ACHN (cell line): ENCODE data around the gene POTEM.
"Not testable (repeated sequence)": the region's sequence is repeated elsewhere in the genome, so short reads cannot be mapped to it uniquely, and the experiment has no call there.

Source experiments
- DNase-seq: peaks from one replicate; pipeline ENCODE4 v3.0.0-alpha.2; 2015
- in situ Hi-C: cut with HindIII; loops from 2 replicates; pipeline ENCODE4 v1.10.0; 2017; ENCODE audit warnings: low sequenced_read_pairs, low pct_ligation_motif_present, low pct_unique_long_range_greater_than_20kb

The POTEM gene

DNA sequence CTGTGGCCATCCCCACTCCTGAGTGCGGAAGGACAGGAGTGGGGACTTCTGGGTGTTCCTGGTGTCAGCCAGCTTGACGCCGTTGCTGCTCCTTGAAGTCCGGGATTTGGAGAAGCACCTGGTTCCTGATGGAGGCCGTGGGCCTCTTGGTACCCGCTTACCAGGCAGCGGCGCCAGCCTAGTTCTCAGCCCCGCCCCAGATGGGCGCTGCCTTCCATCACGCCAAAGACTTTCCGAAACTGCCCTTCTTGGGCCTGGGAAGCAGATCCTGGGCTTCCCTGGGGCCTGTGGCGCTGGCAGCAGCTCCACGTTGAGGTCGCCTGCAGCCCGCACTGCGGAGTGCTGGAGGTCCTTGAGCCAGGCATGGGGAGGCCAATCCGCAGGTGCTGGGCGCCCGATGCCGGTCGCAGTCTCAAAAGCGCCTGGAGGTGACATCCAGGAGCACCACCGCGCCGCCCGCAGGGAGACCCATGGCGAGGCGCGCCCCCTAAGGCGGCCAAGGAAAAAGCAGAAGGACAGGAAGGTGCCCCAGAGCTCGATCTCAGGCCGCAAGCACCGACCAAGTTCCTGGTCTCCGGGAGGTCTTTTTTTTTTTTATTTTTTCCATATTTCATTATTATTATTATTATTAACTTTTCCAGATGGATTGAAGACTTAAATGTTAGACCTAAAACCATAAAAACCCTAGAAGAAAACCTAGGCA lies 59.6 kb downstream of the POTEM start:
- DNase-seq, in situ Hi-C loops: not testable (repeated sequence)

DNA sequence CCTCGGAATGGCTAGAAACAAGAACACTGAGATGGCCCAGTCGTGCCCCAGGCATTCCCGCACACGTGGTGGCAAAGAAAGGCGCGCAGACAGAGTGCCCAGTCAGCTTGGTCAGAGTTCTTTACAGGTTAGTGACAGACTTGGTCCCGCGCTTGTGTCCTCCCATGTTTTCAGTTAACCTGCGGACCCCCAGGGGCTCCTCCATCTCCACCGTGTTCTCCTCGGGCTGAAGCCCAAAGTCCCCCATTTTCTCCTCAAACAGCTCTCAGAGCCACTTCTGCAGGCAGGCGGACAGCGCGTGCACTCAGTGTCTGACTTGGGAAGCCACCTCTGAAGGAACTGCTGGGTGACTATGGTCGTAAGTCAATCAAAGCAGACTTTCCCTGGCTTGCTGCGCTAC lies 60.7 kb downstream of the POTEM start:
- in situ Hi-C loops, DNase-seq: not testable (repeated sequence)

DNA sequence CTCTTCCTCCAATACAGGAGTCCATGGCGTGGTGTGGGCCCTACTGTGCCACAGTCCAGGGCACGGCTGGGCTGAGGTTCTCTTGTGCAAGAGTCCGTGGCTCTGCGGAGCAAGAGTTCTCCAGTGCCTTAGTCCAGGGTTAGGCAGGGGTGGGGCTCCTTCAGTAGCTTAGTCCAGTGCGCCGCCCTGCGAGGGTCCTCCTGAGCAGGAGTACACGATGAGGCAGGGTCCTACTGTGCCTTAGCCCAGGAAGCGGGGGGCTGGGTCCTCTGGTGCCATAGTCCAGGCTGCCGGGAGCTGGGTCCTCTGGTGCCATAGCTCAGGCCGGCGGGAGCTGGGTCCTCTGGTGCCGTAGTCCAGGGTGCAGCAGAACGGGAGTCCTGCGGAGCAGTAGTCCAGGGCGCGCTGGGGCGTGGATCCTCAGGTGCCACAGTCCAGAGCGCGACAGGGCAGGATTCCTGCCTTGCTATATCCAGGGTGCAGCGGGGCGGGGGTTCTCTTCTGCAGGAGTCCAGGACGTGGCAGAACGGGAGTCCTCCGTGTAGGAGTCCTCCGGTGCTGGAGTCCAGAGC lies 69.7 kb downstream of the POTEM start:
- DNase-seq, in situ Hi-C loops: not testable (repeated sequence)

DNA sequence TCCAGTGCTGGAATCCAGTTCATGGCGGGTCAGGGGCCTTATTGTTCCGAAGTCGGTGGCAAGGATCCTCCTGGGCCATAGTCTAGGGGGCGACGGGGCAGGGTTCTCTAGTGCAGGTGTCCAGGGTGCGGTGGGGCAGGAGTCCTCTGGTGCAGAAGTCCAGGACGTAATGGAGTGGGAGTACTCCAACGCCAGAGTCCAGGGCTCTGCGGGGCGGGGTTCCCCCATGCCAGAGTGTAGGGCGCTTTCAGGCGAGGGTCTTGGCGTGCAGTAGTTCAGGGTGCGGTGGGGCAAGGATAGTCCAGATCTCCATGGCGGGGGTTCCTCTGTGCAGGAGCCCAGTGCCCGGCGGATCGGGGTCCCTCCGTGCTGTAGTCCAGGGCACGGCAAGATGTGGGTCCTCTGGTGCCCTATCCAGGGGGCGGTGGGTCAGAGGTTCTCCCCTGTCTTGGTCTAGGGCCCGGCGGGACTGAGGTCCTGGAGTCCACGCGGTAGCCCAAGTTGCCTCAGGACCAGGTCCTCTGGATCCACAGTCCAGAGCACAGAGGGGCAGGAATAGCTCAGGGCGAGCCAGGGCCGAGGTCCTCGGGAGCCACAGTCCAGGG lies 70.9 kb downstream of the POTEM start:
- DNase-seq, in situ Hi-C loops: not testable (repeated sequence)

DNA sequence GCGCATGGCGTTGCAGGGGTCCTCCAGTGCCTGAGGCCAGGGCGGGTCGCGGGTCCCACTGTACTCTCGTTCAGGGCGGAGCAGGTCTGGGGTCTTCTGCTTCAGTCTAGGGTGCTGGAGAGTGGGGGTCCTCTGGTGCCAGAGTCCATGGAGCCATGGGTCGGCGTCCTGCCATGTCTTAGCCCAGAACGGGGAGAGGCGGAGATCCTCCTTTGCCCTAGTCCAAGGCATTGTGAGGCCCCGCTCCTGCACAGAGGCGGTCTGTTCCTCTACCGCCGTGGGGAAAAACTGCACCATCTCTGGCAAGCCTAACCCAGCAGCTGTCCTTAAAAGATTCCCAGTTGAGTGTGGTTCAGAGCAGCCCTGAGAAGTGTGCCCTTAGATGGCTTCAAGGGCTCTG lies 71.6 kb downstream of the POTEM start:
- DNase-seq, in situ Hi-C loops: not testable (repeated sequence)

DNA sequence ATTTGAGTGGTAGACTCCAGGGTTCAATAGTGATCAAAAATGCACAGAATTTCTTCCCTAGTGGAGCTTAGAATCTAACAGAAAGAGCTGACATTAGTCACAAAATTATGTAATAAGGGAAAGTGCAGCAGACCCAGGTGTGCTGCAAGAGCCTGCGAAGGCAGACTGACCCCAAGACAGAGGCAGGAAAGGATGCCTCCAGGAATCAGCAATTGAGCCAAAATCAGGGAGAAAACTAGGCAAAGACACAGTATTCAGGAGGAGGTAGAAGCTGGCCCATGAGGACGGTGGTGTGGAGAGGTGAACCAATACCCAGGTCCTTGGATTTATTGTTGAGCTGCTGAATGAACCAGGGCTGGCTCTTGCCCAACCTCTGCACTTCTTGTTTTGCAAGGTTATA lies 76.2 kb downstream of the POTEM start:
- in situ Hi-C loops, DNase-seq: not testable (repeated sequence)
